Neural cell (in vitro differentiated cells): ENCODE measurements around the gene IRF9.

Experiments used
- CTCF ChIP-seq: fragments of 450-650 bp; IDR thresholded peaks from 2 replicates; pipeline ENCODE4 v1.5.1; 2014; ENCODE audit warnings: antibody characterized with exemption, mild to moderate bottlenecking, moderate library complexity; ENCODE audit not compliant: poor library complexity, severe bottlenecking
- EP300 ChIP-seq: fragments of 450-650 bp; conservative IDR thresholded peaks from 2 replicates; pipeline ENCODE4 v1.6.1; 2014; ENCODE audit warnings: antibody characterized with exemption, mild to moderate bottlenecking, moderate library complexity; ENCODE audit not compliant: poor library complexity, severe bottlenecking

GRCh38 chr14:24192933-24193332 lies 31.9 kb downstream of the IRF9 start:
- TF ChIP-seq CTCF (no peak), EP300 (no peak)
